HG03439 (cell line): ENCODE data around the gene BTBD18.

Experiments used
- ATAC-seq: cut with Tn5 transposase; IDR thresholded peaks from one replicate; pipeline ENCODE4 v1.9.1; 2021; ENCODE audit warnings: mild to moderate bottlenecking, moderate library complexity; ENCODE audit not compliant: unreplicated experiment

Gene BTBD18

DNA sequence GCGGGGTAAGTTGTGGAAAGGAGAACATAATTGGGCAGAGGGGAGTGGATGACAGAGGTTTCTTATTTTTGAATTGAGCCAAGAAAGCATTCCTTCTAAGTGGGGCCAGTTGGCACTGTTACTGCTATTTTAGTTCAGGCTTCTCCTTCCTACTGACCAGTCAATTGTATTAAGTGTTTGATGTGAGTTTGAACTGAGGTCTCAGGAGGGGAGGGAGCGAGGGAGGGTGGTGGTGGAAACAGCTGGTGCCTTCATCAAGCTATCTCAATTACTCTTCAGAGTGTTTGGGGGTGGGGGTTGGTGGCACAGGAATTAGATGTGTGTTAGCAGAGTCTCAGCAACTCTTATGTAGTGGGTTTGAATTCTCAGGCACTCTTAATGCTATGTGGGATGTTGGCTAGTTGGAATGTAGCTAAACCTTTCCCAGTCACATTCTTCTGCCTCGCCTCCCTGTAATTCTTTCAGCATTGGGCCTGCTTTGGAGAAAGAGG, 24.5 kb upstream of the BTBD18 start:
- ATAC-seq, result no peak

- no peak for ATAC-seq
These were observed 23.9 kb upstream of the BTBD18 start for GRCh38 chr11:57775491-57775890.

DNA sequence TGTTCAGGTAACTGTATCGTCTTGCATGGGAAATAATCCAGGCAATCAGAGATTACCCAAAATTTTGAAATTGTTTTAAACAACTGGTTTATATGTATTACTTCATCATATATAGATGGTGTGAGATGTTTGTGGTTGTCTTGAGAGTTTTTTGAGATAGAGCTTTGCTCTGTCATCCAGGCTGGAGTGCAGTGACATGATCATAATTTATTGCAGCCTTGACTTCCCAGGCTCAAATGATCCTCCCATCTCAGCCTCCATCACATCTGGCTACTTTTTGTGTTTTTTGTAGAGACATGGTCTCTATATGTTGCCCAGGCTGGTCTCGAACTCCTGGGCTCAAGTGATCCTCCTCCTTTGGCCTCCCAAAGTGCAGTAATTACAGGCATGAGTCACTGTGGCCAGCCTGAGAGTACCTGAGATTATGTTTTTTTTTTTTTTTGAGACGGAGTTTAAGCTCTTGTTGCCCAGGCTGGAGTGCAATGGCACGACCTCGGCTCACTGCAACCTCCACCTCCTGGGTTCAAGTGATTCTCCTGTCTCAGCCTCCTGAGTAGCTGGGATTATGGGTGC, 21.5 kb upstream of the BTBD18 start:
- no peak for ATAC-seq

DNA sequence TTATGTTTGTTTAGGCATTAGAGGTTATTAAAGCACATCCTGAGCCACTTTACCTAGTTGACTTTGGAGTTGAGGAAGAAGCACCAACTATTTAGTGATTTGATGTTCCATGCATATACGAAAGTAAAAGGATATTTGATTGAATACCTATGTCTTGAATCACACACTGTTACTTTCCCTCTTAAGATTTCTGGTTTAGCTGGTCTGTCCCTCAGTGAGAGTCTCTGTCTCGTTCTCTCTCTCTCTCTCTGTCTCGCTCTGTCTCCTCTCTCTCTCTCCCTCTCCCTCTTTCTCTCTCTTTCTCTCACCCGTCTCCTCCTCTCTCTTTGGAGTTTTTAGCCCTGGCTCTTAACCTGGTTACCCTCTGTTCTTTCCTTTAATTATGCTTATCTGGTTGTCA, 20.9 kb upstream of the BTBD18 start:
- no peak for ATAC-seq

- ATAC-seq, result no peak
These were observed 19.7 kb upstream of the BTBD18 start for GRCh38 chr11:57771365-57771764.

GRCh38 chr11:57770793-57771192, 19.2 kb upstream of the BTBD18 start:
- ATAC-seq, result no peak

- no peak for ATAC-seq
These were observed 13.4 kb upstream of the BTBD18 start for GRCh38 chr11:57764972-57765371.

GRCh38 chr11:57764566-57764965, 12.9 kb upstream of the BTBD18 start:
- no peak for ATAC-seq

GRCh38 chr11:57764021-57764420, 12.4 kb upstream of the BTBD18 start:
- no peak for ATAC-seq

- ATAC-seq, result no peak
These were observed 11.9 kb upstream of the BTBD18 start for GRCh38 chr11:57763568-57763967.

- ATAC-seq, result no peak
These were observed 10.7 kb upstream of the BTBD18 start for GRCh38 chr11:57762235-57762861.

DNA sequence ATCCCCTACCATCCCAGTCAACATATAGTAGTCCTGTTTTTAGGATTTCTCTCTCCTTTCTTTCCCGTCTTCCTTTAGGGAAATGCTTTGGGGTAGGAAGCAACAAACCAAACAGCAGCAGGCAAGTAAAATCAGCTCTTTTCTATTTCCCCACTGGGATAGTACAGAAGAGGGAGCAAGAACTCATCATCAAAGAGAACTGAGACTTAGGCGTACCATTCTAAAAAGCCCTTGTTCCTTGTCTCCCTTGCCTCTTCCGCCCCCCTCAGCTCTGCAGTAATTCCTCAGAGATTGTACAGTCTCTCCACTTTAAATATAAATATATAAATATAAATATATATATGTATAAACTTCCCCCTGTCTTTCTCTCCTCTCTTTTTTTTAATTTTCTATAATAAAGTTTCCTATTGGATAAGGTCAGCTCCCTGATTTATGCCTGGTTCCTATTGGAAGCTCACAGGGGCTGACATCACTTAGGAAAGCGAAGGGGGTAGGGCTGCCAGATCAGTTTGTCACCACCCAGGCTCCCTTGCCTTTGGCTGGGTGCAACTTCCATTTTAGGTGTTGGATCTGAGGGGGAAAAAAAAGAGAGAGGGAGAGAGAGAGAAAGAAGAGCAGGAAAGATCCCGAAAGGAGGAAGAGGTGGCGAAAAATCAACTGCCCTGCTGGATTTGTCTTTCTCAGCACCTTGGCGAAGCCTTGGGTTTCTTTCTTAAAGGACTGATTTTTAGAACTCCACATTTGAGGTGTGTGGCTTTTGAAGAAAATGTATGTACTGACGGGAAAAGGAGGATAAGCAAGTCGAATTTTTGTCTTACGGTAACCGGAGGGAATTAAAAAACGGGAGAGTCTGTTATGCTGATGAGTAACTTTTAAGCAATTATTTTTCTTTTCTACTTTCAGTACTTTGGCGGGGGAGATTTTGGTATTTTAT, 9.9 kb upstream of the BTBD18 start, which contains the start of gene CTNND1:
TSS of gene CTNND1 (plus strand) at position 502 of the 934 bp plus-strand sequence. CDS start 29,677 bp downstream, outside the sequence.
- no peak for ATAC-seq

DNA sequence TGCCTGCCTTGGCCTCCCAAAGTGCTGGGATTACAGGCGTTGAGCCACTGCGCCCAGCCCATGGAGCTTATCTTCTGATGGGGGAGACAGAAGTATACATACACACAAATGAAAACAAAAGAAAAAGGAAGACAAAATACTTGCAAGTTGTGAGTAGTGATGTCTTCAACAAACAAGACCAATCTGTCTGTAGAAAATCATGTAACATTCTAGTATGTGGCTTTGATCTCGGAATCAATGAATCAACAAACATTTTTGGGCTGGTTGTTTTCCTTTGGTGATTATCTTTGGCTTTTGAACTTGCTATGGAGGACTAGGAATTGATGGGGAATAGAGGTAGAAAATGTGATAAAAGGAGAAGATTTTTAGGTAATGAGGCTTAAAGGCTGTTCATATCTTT, 6.6 kb upstream of the BTBD18 start:
- ATAC-seq, result no peak

GRCh38 chr11:57752954-57753353, 1.3 kb upstream of the BTBD18 start:
- ATAC-seq, result no peak

DNA sequence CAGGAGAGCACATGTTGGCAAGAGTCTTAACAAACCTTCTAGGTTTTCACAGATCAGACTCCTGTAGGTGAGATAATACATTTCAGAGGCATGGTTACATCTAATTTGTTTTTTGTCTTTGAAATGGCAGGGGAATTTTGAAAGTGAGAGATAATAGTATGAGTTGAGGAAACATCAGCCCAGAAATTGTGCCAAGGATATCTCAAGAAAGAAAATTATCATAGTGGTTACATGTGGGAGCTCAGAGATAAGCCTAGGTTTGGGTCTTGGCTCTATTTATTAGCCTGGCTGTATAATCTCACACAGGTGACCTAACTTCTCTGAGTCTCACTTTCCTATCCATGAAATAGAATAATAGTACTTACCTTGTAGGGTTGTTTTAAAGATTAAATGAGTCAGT, 443 bp downstream of the BTBD18 start:
- no peak for ATAC-seq

- ATAC-seq, result no peak
These were observed 4.7 kb downstream of the BTBD18 start for GRCh38 chr11:57746920-57747319.

DNA sequence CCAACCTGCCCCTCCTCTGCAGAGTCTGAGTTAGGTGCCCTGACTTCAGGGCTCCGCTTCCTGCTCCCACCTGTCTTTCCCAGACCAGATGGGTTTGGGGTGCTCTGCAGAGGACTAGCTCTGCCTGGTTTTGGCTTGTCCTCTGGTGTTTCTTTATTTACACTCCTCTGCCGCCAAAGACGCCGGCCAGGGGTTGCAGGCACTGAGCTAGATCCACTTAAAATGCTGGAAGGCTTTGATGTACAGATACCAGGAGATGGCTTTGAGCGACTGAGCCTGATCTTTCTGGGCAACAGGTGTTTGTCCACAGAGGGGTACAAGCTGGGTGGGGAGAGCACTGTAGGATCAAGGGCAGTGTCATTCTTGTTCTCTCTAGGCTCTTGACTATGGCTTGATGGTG, 6.4 kb downstream of the BTBD18 start:
- ATAC-seq, result no peak

GRCh38 chr11:57744357-57744756, 7.3 kb downstream of the BTBD18 start:
- no peak for ATAC-seq

DNA sequence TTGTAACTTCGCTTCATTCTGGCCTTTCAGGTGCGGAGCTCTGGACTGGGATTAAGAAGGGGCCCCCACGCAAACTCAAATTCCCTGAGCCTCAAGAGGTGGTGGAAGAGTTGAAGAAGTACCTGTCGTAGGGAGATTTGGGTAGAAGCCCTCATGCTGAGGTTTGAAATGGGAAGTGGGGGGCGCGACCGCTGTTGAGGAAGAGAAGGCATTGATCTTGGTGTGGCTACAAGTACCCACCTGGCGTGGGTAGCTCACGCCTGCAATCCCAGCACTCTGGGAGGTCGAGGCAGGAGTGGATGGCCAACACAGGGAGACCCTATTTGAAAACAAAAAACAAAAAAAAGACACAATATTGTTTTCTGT, 9.5 kb downstream of the BTBD18 start:
- ATAC-seq, result no peak

DNA sequence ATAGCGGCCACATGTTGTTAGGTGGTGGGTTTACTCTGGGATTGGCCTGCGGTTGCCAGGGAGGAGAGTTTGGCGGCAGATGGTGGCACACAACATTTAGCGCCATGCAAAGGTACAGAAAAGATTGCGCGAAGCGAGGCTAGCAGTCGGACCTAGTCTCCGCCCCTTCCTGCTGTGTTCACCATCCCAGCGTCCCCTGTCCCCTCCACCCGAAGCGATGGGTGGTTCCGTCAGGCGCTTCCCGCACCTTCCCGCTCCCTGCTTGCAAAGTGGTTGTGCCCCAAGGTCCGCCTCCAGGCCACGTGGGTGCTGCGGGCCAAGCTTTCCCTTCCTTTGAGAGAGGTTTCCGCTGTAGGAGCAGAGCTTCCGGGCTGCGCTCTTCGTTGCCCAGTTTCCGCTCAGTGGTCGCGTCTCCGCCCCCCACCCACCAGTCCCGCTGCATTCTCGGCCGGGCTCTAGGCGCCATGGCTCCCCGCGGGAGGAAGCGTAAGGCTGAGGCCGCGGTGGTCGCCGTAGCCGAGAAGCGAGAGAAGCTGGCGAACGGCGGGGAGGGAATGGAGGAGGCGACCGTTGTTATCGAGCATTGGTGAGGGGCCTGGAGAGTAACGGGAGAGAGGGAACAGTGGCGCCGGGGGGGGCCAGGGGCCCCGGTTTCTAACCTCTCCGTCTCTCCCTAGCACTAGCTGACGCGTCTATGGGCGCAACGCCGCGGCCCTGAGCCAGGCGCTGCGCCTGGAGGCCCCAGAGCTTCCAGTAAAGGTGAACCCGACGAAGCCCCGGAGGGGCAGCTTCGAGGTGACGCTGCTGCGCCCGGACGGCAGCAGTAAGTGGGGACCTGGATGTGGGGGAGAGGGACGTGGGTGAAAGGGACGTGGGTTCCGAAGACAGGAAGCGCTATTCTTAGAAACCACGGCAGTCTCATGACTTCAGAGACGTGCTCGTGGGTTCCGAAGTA, 10.2 kb downstream of the BTBD18 start, which contains the start of gene SELENOH:
TSS of gene SELENOH (plus strand) at position 360 of the 955 bp plus-strand sequence. CDS start at position 465, 105 bp downstream.
- ATAC-seq, result peak; percentile 92
